ENCODE measurements around the gene SLC25A26. TPM values are rescaled to one million over a fixed set of nuclear protein-coding genes. Genes with fewer than 3 reads are reported as not detected.

SLC25A26 gene
- total RNA-seq, 4 donors from 2014 or later: 4.2 to 17.3 (median 12.2) TPM

GRCh38 chr3:66411961-66412887 is 191.4 kb downstream of the SLC25A26 start:
- no peaks in the 10 kb centered on the region for H3K9me3 ChIP-seq
- no peak for DNase-seq
- in situ Hi-C loops (cut with MboI; ENCODE audit: low pct_ligation_motif_present in 1 of 4, low pct_unique_long_range_greater_than_20kb in 1 of 4, low sequenced_read_pairs in 3 of 4): loop anchor here in 1 of 4 donors (25.0 kb wide), 1 partner anchor 400 kb away; no protein-coding TSS in a partner anchor
- intact Hi-C loops (cut with DNase I; ENCODE audit: low total_unique reads): loop anchor here (10.0 kb wide), 1 partner anchor 293 kb away; no protein-coding TSS in a partner anchor
- TF ChIP-seq POLR2A (IDR thresholded peaks at IDR 0.05) (no peak), POLR2AphosphoS5 (IDR thresholded peaks at IDR 0.05) (no peak), EP300 (IDR thresholded peaks at IDR 0.05; ENCODE audit: low read depth) (no peak)
- TF ChIP-seq, protein P1, sequence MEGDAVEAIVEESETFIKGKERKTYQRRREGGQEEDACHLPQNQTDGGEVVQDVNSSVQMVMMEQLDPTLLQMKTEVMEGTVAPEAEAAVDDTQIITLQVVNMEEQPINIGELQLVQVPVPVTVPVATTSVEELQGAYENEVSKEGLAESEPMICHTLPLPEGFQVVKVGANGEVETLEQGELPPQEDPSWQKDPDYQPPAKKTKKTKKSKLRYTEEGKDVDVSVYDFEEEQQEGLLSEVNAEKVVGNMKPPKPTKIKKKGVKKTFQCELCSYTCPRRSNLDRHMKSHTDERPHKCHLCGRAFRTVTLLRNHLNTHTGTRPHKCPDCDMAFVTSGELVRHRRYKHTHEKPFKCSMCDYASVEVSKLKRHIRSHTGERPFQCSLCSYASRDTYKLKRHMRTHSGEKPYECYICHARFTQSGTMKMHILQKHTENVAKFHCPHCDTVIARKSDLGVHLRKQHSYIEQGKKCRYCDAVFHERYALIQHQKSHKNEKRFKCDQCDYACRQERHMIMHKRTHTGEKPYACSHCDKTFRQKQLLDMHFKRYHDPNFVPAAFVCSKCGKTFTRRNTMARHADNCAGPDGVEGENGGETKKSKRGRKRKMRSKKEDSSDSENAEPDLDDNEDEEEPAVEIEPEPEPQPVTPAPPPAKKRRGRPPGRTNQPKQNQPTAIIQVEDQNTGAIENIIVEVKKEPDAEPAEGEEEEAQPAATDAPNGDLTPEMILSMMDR (IDR thresholded peaks at IDR 0.05): no peak
- peaks cover 0 to 20% (median 3%) of the 10 kb centered on the region in 4 donors for H3K36me3 ChIP-seq
- H3K27me3 ChIP-seq: no peaks in the 10 kb centered on the region
- H3K4me1 ChIP-seq: peaks cover 8 to 58% (median 29%) of the 10 kb centered on the region in 4 donors
- H3K4me3 ChIP-seq: no peak overlapping the region
- H3K27ac ChIP-seq: peak overlapping the region; percentile 33 to 87 (median 69)
- 74 to 84% methylated on average over 4 to 24 of the region's 24 CpGs for WGBS, 2 donors (ENCODE audit: low coverage in 1 of 2)

GRCh38 chr3:66413151-66413751 is 192.4 kb downstream of the SLC25A26 start:
- Histone ChIP-seq H3K4me3 (no peak overlapping the region), H3K27me3 (no peaks in the 10 kb centered on the region), H3K4me1 (peaks cover 8 to 50% (median 28%) of the 10 kb centered on the region in 4 donors), H3K27ac (peak overlapping the region; percentile 37 to 87 (median 69)), H3K9me3 (no peaks in the 10 kb centered on the region), H3K36me3 (peaks cover 0 to 20% (median 3%) of the 10 kb centered on the region in 4 donors)
- TF ChIP-seq POLR2AphosphoS5 (IDR thresholded peaks at IDR 0.05) (no peak), EP300 (IDR thresholded peaks at IDR 0.05; ENCODE audit: low read depth) (no peak), POLR2A (IDR thresholded peaks at IDR 0.05) (no peak)
- TF ChIP-seq, protein P1 (IDR thresholded peaks at IDR 0.05): no peak
- DNase-seq: no peak
- in situ Hi-C loops (cut with MboI; ENCODE audit: low pct_ligation_motif_present in 1 of 4, low pct_unique_long_range_greater_than_20kb in 1 of 4, low sequenced_read_pairs in 3 of 4): loop anchor here in 1 of 4 donors (25.0 kb wide), 1 partner anchor 399 kb away; no protein-coding TSS in a partner anchor
- 83% methylated on average over 7 of the region's 7 CpGs; no CpG with 5 or more reads in 1 of the 2 donors for WGBS, 2 donors (ENCODE audit: low coverage in 1 of 2)
- intact Hi-C loops (cut with DNase I; ENCODE audit: low total_unique reads): loop anchor here (10.0 kb wide), 1 partner anchor 292 kb away; no protein-coding TSS in a partner anchor

GRCh38 chr3:66414846-66415245 is 194.0 kb downstream of the SLC25A26 start:
- H3K36me3 ChIP-seq: peaks cover 0 to 20% (median under 1%) of the 10 kb centered on the region in 4 donors
- in situ Hi-C loops (cut with MboI; ENCODE audit: low pct_ligation_motif_present in 1 of 4, low pct_unique_long_range_greater_than_20kb in 1 of 4, low sequenced_read_pairs in 3 of 4): loop anchor here in 1 of 4 donors (25.0 kb wide), 1 partner anchor 397 kb away; no protein-coding TSS in a partner anchor
- no peak for DNase-seq
- no peaks in the 10 kb centered on the region for H3K27me3 ChIP-seq
- no peaks in the 10 kb centered on the region for H3K9me3 ChIP-seq
- WGBS, 2 donors (ENCODE audit: low coverage in 1 of 2): 60 to 86% methylated on average over 1 to 5 of the region's 5 CpGs
- TF ChIP-seq POLR2AphosphoS5 (IDR thresholded peaks at IDR 0.05): peak; percentile 28 to 60 (median 51)
- TF ChIP-seq POLR2A (IDR thresholded peaks at IDR 0.05): no peak
- intact Hi-C loops (cut with DNase I; ENCODE audit: low total_unique reads): loop anchor here (2.0 to 10.0 kb wide), 3 partner anchors 42 to 290 kb away; no protein-coding TSS in a partner anchor
- peak overlapping the region; percentile 61 to 87 (median 69) for H3K27ac ChIP-seq
- H3K4me1 ChIP-seq: peaks cover 19 to 56% (median 33%) of the 10 kb centered on the region in 4 donors
- H3K4me3 ChIP-seq: no peak overlapping the region

DNA sequence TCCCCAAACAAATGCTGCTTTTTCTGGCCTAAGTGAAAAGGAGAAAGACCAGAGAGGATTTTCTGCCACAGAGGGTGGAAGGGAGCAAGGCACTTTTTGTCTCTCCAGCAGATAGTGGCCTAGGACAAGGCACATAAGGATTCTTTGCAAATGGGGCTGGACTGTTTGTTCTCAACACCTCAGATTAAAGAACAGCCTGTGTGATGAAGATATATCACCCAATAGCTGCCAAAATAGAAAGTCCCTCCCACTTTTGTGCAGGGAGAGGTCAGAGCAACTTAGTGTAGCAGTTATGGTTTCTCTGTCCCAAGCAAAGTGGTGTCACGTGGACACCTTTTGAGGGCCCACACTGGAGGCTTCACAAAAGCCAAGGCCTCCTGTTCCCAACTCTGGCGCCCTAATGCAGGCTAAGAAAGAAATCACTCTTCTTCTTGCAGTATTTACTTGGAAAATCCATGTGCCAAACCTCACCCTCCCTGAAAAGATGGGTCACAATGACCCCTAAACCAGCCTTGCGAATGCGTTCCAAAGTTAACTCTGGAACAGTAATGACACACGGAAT is 195.1 kb downstream of the SLC25A26 start:
- peak overlapping the region; percentile 61 to 87 (median 69) for H3K27ac ChIP-seq
- in situ Hi-C loops (cut with MboI; ENCODE audit: low pct_ligation_motif_present in 1 of 4, low pct_unique_long_range_greater_than_20kb in 1 of 4, low sequenced_read_pairs in 3 of 4) (loop anchor here in 1 of 4 donors (25.0 kb wide), 1 partner anchor 396 kb away; no protein-coding TSS in a partner anchor), intact Hi-C loops (cut with DNase I; ENCODE audit: low total_unique reads) (loop anchor here (2.0 to 10.0 kb wide), 3 partner anchors 41 to 289 kb away; no protein-coding TSS in a partner anchor)
- TF ChIP-seq, protein P1 (IDR thresholded peaks at IDR 0.05): no peak
- TF ChIP-seq POLR2AphosphoS5 (IDR thresholded peaks at IDR 0.05): peak in 2 of 3 donors; percentile 30 to 32
- H3K9me3 ChIP-seq: no peaks in the 10 kb centered on the region
- no peak overlapping the region for H3K4me3 ChIP-seq
- H3K4me1 ChIP-seq: peaks cover 20 to 60% (median 33%) of the 10 kb centered on the region in 4 donors
- no peak for DNase-seq
- 50 to 63% methylated on average over 2 to 5 of the region's 5 CpGs for WGBS, 2 donors (ENCODE audit: low coverage in 1 of 2)
- peaks cover 0 to 12% (median 0%) of the 10 kb centered on the region in 4 donors for H3K36me3 ChIP-seq
- no peaks in the 10 kb centered on the region for H3K27me3 ChIP-seq

Data from transverse colon (tissue), 4 donors.